Left colon (tissue), 2 donors: ENCODE results near the gene ZMIZ2. TPM values are rescaled to one million over a fixed set of nuclear protein-coding genes. Genes with fewer than 3 reads are reported as not detected.
A peak's percentile ranks its signal among the peaks of the same experiment; 100 is the strongest.
"Not testable (repeated sequence)": the region's sequence is repeated elsewhere in the genome, so short reads cannot be mapped to it uniquely, and the experiment has no call there.

ENCODE experiments used
- ATAC-seq: fragments of 200-7000 bp; cut with Tn5 transposase; one replicate; pipeline ENCODE4 v1.9.1; 2020; ENCODE audit warnings: mild to moderate bottlenecking, moderate library complexity
- DNase-seq, 2 donors: peaks; one replicate each; pipeline ENCODE4 v3.0.0-alpha.2; 2020
- intact Hi-C, 2 donors: fragments of 100-400 bp; cut with DNase I in 1 of 2; cut with micrococcal nuclease in 1 of 2; formaldehyde crosslinking; loops; one replicate each; pipeline versions ENCODE4 v1.11.2 to v1.14.0; 2022; cut with DNase I, micrococcal nuclease
- total RNA-seq, 2 donors: library from RNA; stranded (reverse); fragmentation: NEBNext Ultra II Directional; extraction: Animal tissue kit (Norgen Biotek cat#: 25700); gene quantifications; one replicate each; pipeline ENCODE4 v1.2.1, GENCODE V29; 2021
- donor health status: DM: no; HTN: no; CAD: no.
- donor health status: DM: yes; HTN: yes; CAD: no.

Gene ZMIZ2
- total RNA-seq, 2 donors from 2014 or later: 67.1 to 83.3 TPM

DNA sequence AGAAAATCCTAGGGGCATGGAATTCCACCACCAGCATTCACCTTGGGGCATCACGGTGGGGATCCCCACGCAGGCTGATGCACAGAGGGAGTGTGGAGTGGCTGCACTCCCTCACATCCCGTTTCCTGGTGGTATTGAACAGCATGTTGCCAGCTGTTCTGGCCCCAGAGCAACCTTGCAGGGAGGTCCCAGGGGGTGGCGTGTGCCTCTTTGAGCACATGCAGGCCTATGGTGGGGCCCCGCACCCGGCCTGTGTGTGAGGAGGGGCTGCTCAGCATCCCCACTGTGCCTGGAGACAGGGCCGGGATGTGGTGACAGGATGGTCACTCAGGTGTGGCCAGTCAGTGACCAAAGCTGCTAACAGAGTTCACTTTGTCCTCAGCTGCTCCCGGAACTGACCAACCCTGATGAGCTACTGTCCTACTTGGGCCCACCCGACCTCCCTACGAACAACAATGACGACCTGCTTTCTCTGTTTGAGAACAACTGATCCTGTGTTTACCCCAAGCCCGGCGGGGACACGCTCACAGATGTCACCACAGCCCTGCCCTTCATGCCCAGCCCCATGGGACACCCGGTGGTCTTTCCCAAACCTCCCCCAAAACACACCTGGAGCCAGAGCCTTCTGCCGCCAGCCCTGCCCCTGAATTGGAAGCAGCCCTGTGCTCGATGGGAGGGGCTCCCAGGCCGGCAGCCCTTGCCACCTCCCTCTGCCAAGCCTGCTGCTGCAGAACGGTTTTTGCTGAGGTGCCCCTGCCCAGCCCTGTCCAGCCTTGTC is 18.7 kb downstream of the ZMIZ2 start:
- no peak for DNase-seq
- intact Hi-C loops: no loop called here
- ATAC-seq: peak; percentile 6

- intact Hi-C loops: no loop called here
- ATAC-seq: peak; percentile 87
Measured at GRCh38 chr7:44767912-44768627, 19.4 kb downstream of the ZMIZ2 start.

GRCh38 chr7:44768628-44769371 is 20.2 kb downstream of the ZMIZ2 start:
- intact Hi-C loops: no loop called here
- DNase-seq (no peak), ATAC-seq (peak; percentile 11)

More at GRCh38 chr7:44767912-44768627, 19.4 kb downstream of the ZMIZ2 start:
- peak; percentile 80 to 83 for DNase-seq

DNA sequence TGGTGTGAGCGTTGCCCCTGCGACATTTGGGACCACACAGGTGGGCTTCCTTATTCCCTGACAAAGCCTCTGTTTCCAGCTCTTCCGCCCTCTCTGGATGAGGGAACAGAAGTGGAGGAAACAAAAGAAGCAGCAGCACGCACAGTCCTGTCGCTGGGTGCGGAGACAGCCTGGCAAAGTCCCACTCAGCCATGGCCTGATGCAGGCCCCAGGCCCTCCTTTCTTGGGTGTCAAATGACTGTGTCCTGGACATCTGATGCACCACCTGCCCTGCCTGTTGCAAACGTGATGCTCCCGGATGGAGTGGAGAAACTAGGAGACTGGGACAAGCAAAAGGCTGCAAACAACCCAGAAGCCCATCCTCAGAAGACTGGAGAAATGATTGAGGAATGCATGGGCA is 20.7 kb downstream of the ZMIZ2 start:
- ATAC-seq (peak; percentile 2), DNase-seq (no peak)
- intact Hi-C loops: no loop called here

DNA sequence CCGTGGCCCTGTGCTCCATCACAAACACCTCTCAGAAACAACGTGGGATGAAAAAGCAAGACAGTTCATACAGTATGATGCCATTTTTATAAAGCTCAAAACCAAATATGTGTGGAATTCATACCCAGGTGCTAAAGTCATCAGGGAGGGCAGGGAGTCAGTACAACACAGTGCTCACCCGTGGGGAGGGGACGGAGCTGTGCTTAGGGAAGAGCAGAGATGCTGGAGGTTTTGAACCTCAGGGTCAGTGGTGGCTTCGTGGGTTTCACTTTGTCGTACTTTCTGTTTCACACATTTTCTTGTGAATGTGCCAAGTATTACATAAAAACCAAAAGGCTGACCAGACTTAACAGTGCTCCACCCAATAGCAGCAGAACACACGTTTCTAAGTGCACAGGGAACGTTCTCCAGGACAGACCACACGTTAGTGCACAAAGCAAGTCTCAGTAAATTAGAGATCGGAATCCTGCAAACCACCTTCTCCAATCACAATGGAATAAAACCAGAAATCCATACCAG is 21.2 kb downstream of the ZMIZ2 start:
- DNase-seq: no peak
- intact Hi-C loops: no loop called here
- peak; percentile 24 for ATAC-seq

GRCh38 chr7:44771358-44771757 is 22.7 kb downstream of the ZMIZ2 start:
- intact Hi-C loops: no loop called here
- DNase-seq (no peak), ATAC-seq (no peak)

DNA sequence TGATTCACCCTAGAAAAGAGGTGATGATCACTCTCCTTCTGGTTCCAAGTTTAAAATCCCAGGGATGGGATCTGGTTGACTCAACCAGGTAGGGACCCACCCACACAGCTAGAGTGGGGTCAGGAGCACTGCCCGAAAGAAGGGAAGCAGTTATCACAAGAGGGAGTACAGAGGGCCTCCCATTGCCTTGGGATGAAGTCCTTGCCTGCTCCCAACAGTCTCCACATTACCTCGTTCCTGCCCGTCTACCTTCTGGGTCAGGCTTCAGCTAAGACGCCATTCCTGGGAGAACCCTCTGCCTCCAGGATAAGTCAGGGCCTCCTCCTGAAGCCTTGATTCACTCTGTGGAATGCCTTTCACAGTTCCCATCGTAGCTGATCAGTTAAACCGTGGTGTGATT is 23.8 kb downstream of the ZMIZ2 start:
- no peak for ATAC-seq
- intact Hi-C loops: no loop called here
- DNase-seq: no peak

DNA sequence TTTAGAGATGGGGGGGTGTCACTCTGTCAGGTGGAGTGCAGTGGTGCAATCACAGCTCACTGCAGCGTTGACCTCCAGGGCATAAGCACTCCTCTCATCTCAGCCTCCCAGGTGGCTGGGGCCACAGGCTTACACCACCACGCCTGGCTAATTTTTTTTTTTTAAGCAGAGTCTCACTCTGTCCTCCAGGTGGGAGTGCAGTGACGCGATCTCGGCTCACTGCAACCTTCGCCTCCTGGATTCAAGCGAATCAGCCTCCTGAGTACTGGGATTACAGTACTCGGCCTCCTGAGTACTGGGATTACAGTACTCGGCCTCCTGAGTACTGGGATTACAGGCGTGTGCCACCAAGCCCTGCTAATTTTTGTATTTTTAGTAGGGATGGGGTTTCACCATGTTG is 24.2 kb downstream of the ZMIZ2 start:
- ATAC-seq: peak; percentile 21
- intact Hi-C loops: no loop called here
- DNase-seq: no peak

DNA sequence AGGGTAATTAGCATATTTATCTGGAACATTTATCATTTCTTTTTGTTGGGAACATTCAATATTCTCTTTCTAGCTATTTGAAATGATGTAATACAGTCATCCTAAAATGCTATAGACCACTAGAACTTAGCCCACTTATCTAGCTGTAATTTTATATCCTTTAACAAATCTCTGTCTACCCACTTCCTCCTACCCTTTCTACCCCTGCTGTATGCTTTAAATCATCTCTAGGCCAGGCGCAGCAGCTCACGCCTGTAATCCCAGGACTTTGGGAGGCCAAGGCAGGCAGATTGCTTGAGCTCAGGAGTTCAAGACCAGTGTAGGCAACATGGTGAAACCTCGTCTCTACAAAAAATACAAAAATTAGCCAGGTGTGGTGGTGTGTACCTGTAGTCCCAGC is 25.8 kb downstream of the ZMIZ2 start:
- intact Hi-C loops, ATAC-seq, DNase-seq: not testable (repeated sequence)

DNA sequence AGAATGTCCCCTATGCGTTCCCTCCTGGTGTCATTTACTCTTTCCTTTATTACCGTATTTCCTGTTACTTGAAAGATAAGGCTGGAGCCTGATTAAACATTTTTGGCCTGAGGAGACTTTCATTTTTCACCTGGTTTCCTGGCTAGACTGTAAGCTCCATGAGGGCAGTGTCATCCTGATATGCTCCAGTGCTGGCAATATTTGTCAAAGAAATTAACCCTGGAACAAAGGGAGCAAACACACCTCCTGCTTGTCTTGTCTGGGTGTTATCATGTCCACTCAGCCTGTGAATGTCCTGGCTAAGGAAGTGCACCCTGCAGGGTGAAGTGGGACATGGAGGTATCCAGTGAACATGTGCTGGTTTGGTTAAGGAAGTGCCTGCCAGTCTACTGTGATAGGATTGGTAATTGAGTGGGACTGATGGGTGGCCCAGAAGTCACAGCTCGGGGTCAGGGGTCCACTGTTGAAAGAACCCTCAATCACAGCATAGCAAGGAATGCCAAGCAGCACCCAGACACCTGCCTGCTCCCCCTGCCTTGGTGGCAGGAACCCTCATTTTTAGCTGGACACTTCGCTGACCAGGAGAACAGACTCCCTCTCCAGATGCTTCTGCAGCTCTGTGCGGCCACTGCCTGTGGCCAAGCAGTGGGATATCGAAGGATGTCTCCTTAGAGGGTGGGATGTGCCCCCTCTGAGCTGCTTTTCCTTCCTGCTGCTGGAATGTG is 26.9 kb downstream of the ZMIZ2 start:
- intact Hi-C loops: no loop called here
- DNase-seq (no peak), ATAC-seq (no peak)

DNA sequence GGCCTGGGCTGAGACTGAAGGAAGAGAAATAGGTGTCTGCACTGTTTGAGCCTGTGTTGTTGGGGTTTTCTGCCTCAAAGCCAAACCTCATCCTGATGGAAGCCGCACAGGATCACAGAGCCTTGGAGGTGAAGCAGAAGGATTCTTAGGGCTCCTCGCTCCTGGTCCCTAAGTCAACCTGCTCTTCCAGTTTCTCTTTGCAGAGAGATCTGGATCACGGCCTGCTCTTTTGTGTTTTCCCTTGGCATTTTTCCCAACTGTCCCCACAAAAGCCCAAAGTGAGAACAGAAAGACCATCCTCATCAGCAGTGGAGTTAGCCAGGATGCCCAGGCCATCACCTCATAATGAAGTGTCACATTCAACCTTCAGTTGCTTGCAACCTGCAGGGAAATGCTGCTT is 27.6 kb downstream of the ZMIZ2 start:
- ATAC-seq (no peak), DNase-seq (no peak)
- intact Hi-C loops: no loop called here

DNA sequence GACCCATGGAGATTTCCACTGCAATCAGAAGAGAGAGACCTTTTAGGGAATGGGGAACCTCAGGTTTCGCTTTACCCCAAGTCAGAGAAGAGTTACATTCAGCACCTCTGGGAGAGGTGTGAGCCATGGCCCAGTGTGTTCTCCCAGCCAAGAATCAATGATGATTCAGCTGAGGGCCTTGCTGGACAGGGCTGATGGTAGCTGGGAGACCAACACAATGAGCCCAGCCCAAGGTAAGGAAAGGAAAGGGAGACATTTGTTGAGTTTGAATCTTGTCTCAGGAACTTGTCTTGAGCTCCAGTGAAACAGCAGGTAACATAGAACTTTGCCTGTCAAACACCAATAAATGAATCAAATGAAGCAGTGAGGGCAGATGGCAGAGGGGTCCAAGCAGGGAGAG is 33.8 kb downstream of the ZMIZ2 start:
- ATAC-seq (no peak), DNase-seq (no peak)
- intact Hi-C loops: no loop called here

DNA sequence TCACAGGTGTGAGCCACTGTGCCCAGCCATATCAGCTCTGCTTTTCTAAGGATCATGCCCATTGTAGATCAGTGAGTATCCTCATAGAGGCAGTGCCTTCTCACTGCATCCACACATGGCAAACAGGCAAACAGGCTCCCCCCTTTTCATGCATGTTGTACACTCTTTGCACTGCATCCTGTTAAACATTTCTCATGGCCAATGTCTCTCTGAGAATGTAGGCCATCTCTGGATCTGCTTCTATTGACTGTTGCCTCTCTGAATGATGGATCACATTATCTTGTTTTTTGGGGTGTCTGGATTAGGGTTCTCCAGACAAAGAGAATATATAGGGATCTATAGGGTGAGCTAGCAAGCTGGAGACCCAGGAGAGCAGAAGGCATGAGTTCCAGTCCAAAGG is 34.8 kb downstream of the ZMIZ2 start:
- intact Hi-C loops: no loop called here
- ATAC-seq (no peak), DNase-seq (no peak)

DNA sequence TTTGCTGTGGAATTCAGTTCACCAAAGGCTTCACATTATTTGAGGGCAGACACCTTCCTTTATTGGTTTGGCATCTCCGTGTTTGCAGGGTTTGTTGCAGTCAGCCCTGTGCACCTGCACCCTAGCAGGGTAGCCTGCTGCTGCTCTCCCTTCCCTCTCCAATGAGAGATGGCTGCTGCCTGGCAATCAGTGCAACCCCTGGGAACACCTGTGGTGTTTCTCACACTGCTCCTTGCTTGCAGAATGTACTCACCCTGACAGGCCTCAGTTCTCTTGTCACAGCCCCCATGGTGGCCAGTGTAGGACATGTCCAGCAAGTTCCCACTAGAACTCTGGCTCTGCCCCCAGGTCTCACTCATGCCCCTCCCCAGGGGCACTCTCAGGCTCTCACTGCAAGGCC is 35.7 kb downstream of the ZMIZ2 start:
- DNase-seq (no peak), ATAC-seq (no peak)
- intact Hi-C loops: no loop called here

- ATAC-seq, intact Hi-C loops, DNase-seq: not testable (repeated sequence)
Measured at GRCh38 chr7:44785218-44785617, 36.6 kb downstream of the ZMIZ2 start.

DNA sequence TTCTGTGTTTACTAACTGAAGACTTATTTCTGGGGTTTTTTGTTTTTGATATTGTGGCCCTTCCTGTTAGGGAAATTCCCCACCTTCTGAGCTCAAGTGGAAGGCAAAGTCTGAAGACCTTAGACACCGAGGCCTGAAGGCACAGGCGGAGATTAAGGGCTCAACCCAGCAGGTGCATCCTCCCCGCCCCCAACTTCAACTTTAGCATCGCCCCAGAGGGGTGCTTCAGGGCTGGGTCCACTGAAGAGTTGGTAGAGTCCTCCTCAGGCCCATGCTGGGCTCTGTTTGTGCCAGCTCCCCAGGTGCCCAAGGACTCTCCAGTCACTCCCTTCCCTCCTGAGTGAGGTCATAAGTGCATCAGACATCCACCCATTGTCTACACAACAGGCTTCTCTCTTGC is 38.4 kb downstream of the ZMIZ2 start:
- ATAC-seq: no peak
- intact Hi-C loops: no loop called here
- DNase-seq: no peak

DNA sequence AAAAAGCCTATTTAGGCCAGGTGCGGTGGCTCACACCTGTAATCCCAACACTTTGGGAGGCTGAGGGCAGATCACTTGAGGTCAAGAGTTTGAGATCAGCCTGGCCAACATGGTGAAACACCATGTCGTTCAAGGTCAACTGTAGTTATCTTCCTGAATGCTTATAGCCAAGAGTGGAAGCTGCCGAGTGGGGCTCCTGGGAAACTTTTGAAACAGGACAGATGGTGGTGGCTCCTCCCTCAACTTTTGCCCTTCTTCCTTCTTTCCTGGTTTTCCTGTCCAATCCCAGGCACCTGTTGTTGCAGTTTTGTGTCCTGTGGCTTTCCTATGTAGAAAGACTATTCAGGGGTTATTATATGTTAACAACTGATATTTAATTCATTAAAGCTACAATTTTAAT is 39.1 kb downstream of the ZMIZ2 start:
- ATAC-seq: no peak
- no peak for DNase-seq
- intact Hi-C loops: no loop called here

DNA sequence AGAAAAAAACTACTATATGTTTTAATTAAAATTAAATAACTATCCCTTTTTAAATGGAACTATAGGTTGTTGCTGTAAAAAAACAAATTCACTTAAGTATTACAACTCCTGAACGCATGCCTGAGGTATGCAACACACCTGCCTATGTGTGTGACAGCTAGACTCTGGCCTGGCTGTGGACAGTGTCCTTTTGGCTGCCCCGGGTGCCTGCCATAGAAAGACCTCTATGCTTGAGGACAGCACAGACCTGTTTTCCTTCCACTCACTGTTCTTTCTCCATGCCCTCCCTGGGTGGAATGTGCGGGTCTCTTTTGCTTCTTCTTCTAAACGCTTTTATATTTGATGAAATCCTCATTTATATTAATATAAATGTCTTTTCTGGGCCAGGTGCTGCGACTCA is 41.3 kb downstream of the ZMIZ2 start:
- no peak for DNase-seq
- intact Hi-C loops: loop anchor here in 1 of 2 donors (5.0 kb wide), 1 partner anchor 38 kb away; no protein-coding TSS in a partner anchor
- ATAC-seq: no peak
